Esophagus muscularis mucosa (tissue), 4 donors: ENCODE measurements around the gene PDZRN3. TPM values are rescaled to one million over a fixed set of nuclear protein-coding genes. Genes with fewer than 3 reads are reported as not detected.
A peak's percentile ranks its signal among the peaks of the same experiment; 100 is the strongest.

Experiments used
- DNase-seq: peaks from one replicate; pipeline ENCODE4 v3.0.0-alpha.2; 2017; ENCODE audit errors: extremely low spot score
- H3K27ac ChIP-seq, 4 donors: fragments of 200-600 bp; sonication (generic); replicated peaks in 1 of 4; 1 replicate in 3 of 4; 2 replicates in 1 of 4; pipeline ENCODE4 v1.5.1; 2016 to 2019; ENCODE audit warnings: mild to moderate bottlenecking in 1 of 4
- H3K27me3 ChIP-seq, 4 donors: fragments of 200-600 bp; sonication (generic); one replicate each; pipeline versions ENCODE4 v1.5.1 to v1.6.0; 2016 to 2019
- H3K36me3 ChIP-seq, 4 donors: fragments of 200-600 bp; sonication (generic); one replicate each; pipeline ENCODE4 v1.5.1; 2016 to 2019
- H3K4me1 ChIP-seq, 4 donors: fragments of 200-600 bp; sonication (generic); one replicate each; pipeline ENCODE4 v1.5.1; 2016 to 2019
- H3K4me3 ChIP-seq, 4 donors: fragments of 200-600 bp; sonication (generic); 1 replicate in 2 of 4; 2 replicates in 2 of 4; pipeline ENCODE4 v1.5.1; 2016 to 2019; ENCODE audit warnings: mild to moderate bottlenecking in 4 of 4, moderate library complexity in 1 of 4
- H3K9me3 ChIP-seq, 4 donors: fragments of 200-600 bp; sonication (generic); 1 replicate in 3 of 4; 2 replicates in 1 of 4; pipeline ENCODE4 v1.5.1; 2016 to 2019
- EP300 ChIP-seq: sonication (generic); formaldehyde crosslinking; IDR thresholded peaks from one replicate; pipeline ENCODE4 v1.6.1; 2017; ENCODE audit warnings: antibody characterized with exemption
- POLR2A ChIP-seq: fragments of 450-650 bp; IDR thresholded peaks from one replicate; pipeline ENCODE4 v1.6.1; 2017; ENCODE audit warnings: antibody characterized with exemption, moderate library complexity, mild to moderate bottlenecking, low read depth
- POLR2AphosphoS5 ChIP-seq, 2 donors: sonication (generic); formaldehyde crosslinking; IDR thresholded peaks; one replicate each; pipeline ENCODE4 v1.6.1; 2017; ENCODE audit warnings: antibody characterized with exemption in 2 of 2
- WGBS: methylation state at CpG from one replicate; pipeline ENCODE4 v1.1.5; 2018; 5-methylcytosine and 5-hydroxymethylcytosine counted together
- intact Hi-C: fragments of 100-400 bp; cut with DNase I; formaldehyde crosslinking; loops from one replicate; pipeline ENCODE4 v1.15.1; 2023
- total RNA-seq, 4 donors: library from RNA; depleted of rRNA; stranded (reverse); fragments of >200 nt; gene quantifications; one replicate each; pipeline versions ENCODE4 v1.1.0 to v1.2.1, GENCODE V29; 2016
- TF ChIP-seq, protein P1 (sequence below), 3 experiments: fragments of 200-600 bp in 2 of 3; fragments of 450-650 bp in 1 of 3; sonication (generic) in 2 of 3; IDR thresholded peaks; one replicate each; pipeline ENCODE4 v1.5.1; 2017 to 2019; ENCODE audit warnings: antibody characterized with exemption in 3 of 3, mild to moderate bottlenecking in 2 of 3, moderate library complexity in 1 of 3

Gene PDZRN3
- total RNA-seq, 4 donors from 2014 or later, result 149 to 314 (median 220) TPM

DNA sequence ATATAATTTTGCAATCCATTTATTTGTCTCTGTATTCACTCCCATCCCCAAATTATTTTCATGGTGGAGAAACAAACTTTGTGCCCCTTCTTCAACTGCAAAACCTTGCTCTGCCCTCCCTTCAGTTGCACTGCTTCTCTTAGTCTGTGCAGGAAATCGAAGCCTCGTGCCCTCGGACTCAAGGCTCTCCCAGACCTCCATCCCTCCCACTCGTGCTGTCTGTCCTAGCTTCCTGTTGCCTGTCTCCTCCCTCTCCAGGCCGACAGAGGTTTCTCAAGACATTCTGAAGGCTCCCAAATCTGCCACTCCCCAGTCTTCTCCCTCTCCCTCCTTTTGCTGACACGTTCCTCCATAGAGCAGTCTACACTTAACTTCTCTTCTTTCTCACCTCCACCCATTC, 177.6 kb downstream of the PDZRN3 start:
- Histone ChIP-seq H3K4me3 (no peak overlapping the region), H3K27me3 (no peaks in the 10 kb centered on the region), H3K4me1 (peaks cover 52 to 88% (median 72%) of the 10 kb centered on the region in 4 donors), H3K9me3 (no peaks in the 10 kb centered on the region), H3K36me3 (no peaks in the 10 kb centered on the region), H3K27ac (no peak overlapping the region)
- no peak for DNase-seq
- TF ChIP-seq EP300, result no peak
- TF ChIP-seq POLR2AphosphoS5 (IDR thresholded peaks at IDR 0.05), result no peak
- TF ChIP-seq, protein P1, sequence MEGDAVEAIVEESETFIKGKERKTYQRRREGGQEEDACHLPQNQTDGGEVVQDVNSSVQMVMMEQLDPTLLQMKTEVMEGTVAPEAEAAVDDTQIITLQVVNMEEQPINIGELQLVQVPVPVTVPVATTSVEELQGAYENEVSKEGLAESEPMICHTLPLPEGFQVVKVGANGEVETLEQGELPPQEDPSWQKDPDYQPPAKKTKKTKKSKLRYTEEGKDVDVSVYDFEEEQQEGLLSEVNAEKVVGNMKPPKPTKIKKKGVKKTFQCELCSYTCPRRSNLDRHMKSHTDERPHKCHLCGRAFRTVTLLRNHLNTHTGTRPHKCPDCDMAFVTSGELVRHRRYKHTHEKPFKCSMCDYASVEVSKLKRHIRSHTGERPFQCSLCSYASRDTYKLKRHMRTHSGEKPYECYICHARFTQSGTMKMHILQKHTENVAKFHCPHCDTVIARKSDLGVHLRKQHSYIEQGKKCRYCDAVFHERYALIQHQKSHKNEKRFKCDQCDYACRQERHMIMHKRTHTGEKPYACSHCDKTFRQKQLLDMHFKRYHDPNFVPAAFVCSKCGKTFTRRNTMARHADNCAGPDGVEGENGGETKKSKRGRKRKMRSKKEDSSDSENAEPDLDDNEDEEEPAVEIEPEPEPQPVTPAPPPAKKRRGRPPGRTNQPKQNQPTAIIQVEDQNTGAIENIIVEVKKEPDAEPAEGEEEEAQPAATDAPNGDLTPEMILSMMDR (IDR thresholded peaks at IDR 0.05), result no peak
- WGBS, result 51% methylated on average over 6 of the region's 6 CpGs
- intact Hi-C loops, result no loop called here

GRCh38 chr3:73446467-73447110, 178.2 kb downstream of the PDZRN3 start:
- WGBS, result 91% methylated on average over 10 of the region's 10 CpGs
- H3K4me3 ChIP-seq, result no peak overlapping the region
- H3K9me3 ChIP-seq, result no peaks in the 10 kb centered on the region
- TF ChIP-seq POLR2AphosphoS5 (IDR thresholded peaks at IDR 0.05), result no peak
- no peak for TF ChIP-seq POLR2A
- TF ChIP-seq, protein P1 (IDR thresholded peaks at IDR 0.05), result no peak
- no peak for TF ChIP-seq EP300
- no peaks in the 10 kb centered on the region for H3K36me3 ChIP-seq
- intact Hi-C loops, result no loop called here
- DNase-seq, result no peak
- H3K27me3 ChIP-seq, result no peaks in the 10 kb centered on the region
- H3K27ac ChIP-seq, result no peak overlapping the region
- peaks cover 51 to 86% (median 72%) of the 10 kb centered on the region in 4 donors for H3K4me1 ChIP-seq

GRCh38 chr3:73442886-73443285, 181.9 kb downstream of the PDZRN3 start:
- no peak for DNase-seq
- Histone ChIP-seq H3K36me3 (no peaks in the 10 kb centered on the region), H3K27ac (no peak overlapping the region), H3K27me3 (no peaks in the 10 kb centered on the region), H3K4me1 (peaks cover 37 to 84% (median 66%) of the 10 kb centered on the region in 4 donors), H3K9me3 (no peaks in the 10 kb centered on the region), H3K4me3 (no peak overlapping the region)
- TF ChIP-seq, protein P1 (IDR thresholded peaks at IDR 0.05), result no peak
- no peak for TF ChIP-seq POLR2AphosphoS5 (IDR thresholded peaks at IDR 0.05)
- TF ChIP-seq POLR2A, result no peak
- TF ChIP-seq EP300, result no peak
- WGBS, result 96% methylated on average over 7 of the region's 7 CpGs
- intact Hi-C loops, result no loop called here

DNA sequence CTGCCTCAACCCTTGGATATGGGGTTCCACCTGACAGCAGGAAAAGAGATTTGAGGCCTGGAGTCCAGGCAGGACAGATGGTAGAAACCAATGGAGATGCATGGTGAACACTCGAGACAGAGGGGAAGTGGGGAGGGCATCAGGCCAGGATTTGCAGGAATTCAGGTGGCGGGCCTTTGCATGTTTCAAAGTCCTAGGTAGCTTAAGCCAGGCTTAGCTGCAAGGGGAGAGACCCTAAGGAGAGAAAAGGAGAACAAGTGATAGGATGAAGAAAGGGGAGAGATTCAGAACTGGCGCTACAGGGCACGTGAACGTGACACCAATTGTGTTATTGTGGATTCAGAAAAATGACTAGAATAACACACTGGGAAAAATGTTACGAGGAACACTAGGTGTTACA, 182.6 kb downstream of the PDZRN3 start:
- Histone ChIP-seq H3K4me1 (peaks cover 31 to 84% (median 66%) of the 10 kb centered on the region in 4 donors), H3K9me3 (no peaks in the 10 kb centered on the region), H3K36me3 (no peaks in the 10 kb centered on the region), H3K27ac (no peak overlapping the region), H3K4me3 (no peak overlapping the region), H3K27me3 (no peaks in the 10 kb centered on the region)
- no peak for DNase-seq
- 91% methylated on average over 6 of the region's 6 CpGs for WGBS
- TF ChIP-seq POLR2A (no peak), POLR2AphosphoS5 (IDR thresholded peaks at IDR 0.05) (no peak), EP300 (no peak)
- TF ChIP-seq, protein P1 (IDR thresholded peaks at IDR 0.05), result no peak
- intact Hi-C loops, result no loop called here

GRCh38 chr3:73437828-73438227, 186.9 kb downstream of the PDZRN3 start:
- Histone ChIP-seq H3K4me1 (peaks cover 40 to 93% (median 78%) of the 10 kb centered on the region in 4 donors), H3K36me3 (no peaks in the 10 kb centered on the region), H3K27ac (peak overlapping the region; percentile 12 to 62 (median 55)), H3K4me3 (no peak overlapping the region), H3K9me3 (no peaks in the 10 kb centered on the region), H3K27me3 (no peaks in the 10 kb centered on the region)
- DNase-seq, result no peak
- 25% methylated on average over 3 of the region's 3 CpGs for WGBS
- TF ChIP-seq, protein P1 (IDR thresholded peaks at IDR 0.05), result no peak
- TF ChIP-seq POLR2AphosphoS5 (IDR thresholded peaks at IDR 0.05), result peak in 1 of 2 donors; percentile 50
- intact Hi-C loops, result no loop called here
